ENCODE measurements around the gene IREB2. TPM values are rescaled to one million over a fixed set of nuclear protein-coding genes. Genes with fewer than 3 reads are reported as not detected.

Gene IREB2
- total RNA-seq, 1 donor from 2014 or later, result 69.2 TPM

GRCh38 chr15:78550194-78550593, 112.2 kb downstream of the IREB2 start:
- DNase-seq (ENCODE audit: low read depth) (no peak), FAIRE-seq (no peak)
- H3K9me3 Mint-ChIP-seq (ENCODE audit: unreplicated experiment), result no peaks in the 10 kb centered on the region
- no peaks in the 10 kb centered on the region for H3K4me1 Mint-ChIP-seq (ENCODE audit: low read depth, unreplicated experiment)
- Histone ChIP-seq H3K36me3 (ENCODE audit: insufficient read depth, low read length) (peaks cover 49% of the 10 kb centered on the region), H3K9ac (ENCODE audit: low read length) (no peak overlapping the region), H3K27ac (ENCODE audit: low read depth, low read length) (no peak overlapping the region), H3K4me3 (ENCODE audit: insufficient read depth, low read depth, low read length) (no peak overlapping the region), H2AFZ (ENCODE audit: low read depth, low read length) (no peak overlapping the region), H3K27me3 (ENCODE audit: insufficient read depth, low read length) (no peaks in the 10 kb centered on the region), H3K9me3 (ENCODE audit: insufficient read depth, low read depth, low read length) (no peaks in the 10 kb centered on the region), H3K4me1 (ENCODE audit: insufficient read depth, low read length) (no peaks in the 10 kb centered on the region), H3K79me2 (ENCODE audit: insufficient read depth, low read length) (no peaks in the 10 kb centered on the region), H4K20me1 (ENCODE audit: insufficient read depth, low read length) (peaks cover 15% of the 10 kb centered on the region), H3K4me2 (ENCODE audit: low read length) (no peak overlapping the region)
- no peak overlapping the region for H3K4me3 Mint-ChIP-seq (ENCODE audit: unreplicated experiment)
- H3K27ac Mint-ChIP-seq (ENCODE audit: unreplicated experiment), result no peak overlapping the region
- H3K36me3 Mint-ChIP-seq (ENCODE audit: low read depth, unreplicated experiment), result peaks cover 16% of the 10 kb centered on the region
- H3K27me3 Mint-ChIP-seq (ENCODE audit: low read depth, unreplicated experiment), result no peaks in the 10 kb centered on the region
- TF ChIP-seq EZH2 (IDR thresholded peaks at IDR 0.05; ENCODE audit: insufficient read depth, low read length), result no peak
- no peak for TF ChIP-seq CTCF (IDR thresholded peaks at IDR 0.05; ENCODE audit: insufficient read depth, low read depth, low read length)

- H3K27me3 Mint-ChIP-seq (ENCODE audit: low read depth, unreplicated experiment), result no peaks in the 10 kb centered on the region
Measured at GRCh38 chr15:78550815-78551214, 112.8 kb downstream of the IREB2 start.

More at GRCh38 chr15:78550815-78551214, 112.8 kb downstream of the IREB2 start:
- TF ChIP-seq CTCF (IDR thresholded peaks at IDR 0.05; ENCODE audit: insufficient read depth, low read depth, low read length), result no peak
- H3K36me3 ChIP-seq (ENCODE audit: insufficient read depth, low read length), result peaks cover 43% of the 10 kb centered on the region
- DNase-seq (ENCODE audit: low read depth), result no peak
- no peak overlapping the region for H3K27ac ChIP-seq (ENCODE audit: low read depth, low read length)
- no peak overlapping the region for H3K4me3 ChIP-seq (ENCODE audit: insufficient read depth, low read depth, low read length)
- Mint-ChIP-seq H3K9me3 (ENCODE audit: unreplicated experiment) (no peaks in the 10 kb centered on the region), H3K4me3 (ENCODE audit: unreplicated experiment) (no peak overlapping the region), H3K27ac (ENCODE audit: unreplicated experiment) (no peak overlapping the region), H3K4me1 (ENCODE audit: low read depth, unreplicated experiment) (no peaks in the 10 kb centered on the region), H3K36me3 (ENCODE audit: low read depth, unreplicated experiment) (peaks cover 11% of the 10 kb centered on the region)
- H4K20me1 ChIP-seq (ENCODE audit: insufficient read depth, low read length), result peaks cover 13% of the 10 kb centered on the region
- H3K79me2 ChIP-seq (ENCODE audit: insufficient read depth, low read length), result no peaks in the 10 kb centered on the region
- no peak overlapping the region for H2AFZ ChIP-seq (ENCODE audit: low read depth, low read length)
- no peak overlapping the region for H3K4me2 ChIP-seq (ENCODE audit: low read length)
- no peaks in the 10 kb centered on the region for H3K9me3 ChIP-seq (ENCODE audit: insufficient read depth, low read depth, low read length)
- H3K27me3 ChIP-seq (ENCODE audit: insufficient read depth, low read length), result no peaks in the 10 kb centered on the region
- no peaks in the 10 kb centered on the region for H3K4me1 ChIP-seq (ENCODE audit: insufficient read depth, low read length)
- FAIRE-seq, result no peak
- H3K9ac ChIP-seq (ENCODE audit: low read length), result no peak overlapping the region

Other genes starting within 250 kb of the IREB2 start
- not detected in 2 replicates for gene ACSBG1, start 203.7 kb upstream of the IREB2 start, total RNA-seq
- 0.14 TPM in 1 of 2 replicates, not detected in the other for gene DNAJA4, start 173.7 kb upstream of the IREB2 start, total RNA-seq
- 43.6 and 46.3 TPM in 2 replicates for gene SKIC8, start 138.6 kb upstream of the IREB2 start, total RNA-seq
- gene CRABP1, start 97.9 kb upstream of the IREB2 start, total RNA-seq, result 0.30 TPM in 1 of 2 replicates, not detected in the other
- 1.3 and 1.4 TPM in 2 replicates for gene HYKK, start 69.4 kb downstream of the IREB2 start, total RNA-seq
- gene PSMA4, start 102.2 kb downstream of the IREB2 start, total RNA-seq, result 204 and 205 TPM in 2 replicates
- 1.5 and 2.5 TPM in 2 replicates for gene CHRNA5, start 127.3 kb downstream of the IREB2 start, total RNA-seq
- not detected in 2 replicates for gene CHRNA3, start 182.8 kb downstream of the IREB2 start, total RNA-seq
- not detected in 2 replicates for gene CHRNB4, start 203.0 kb downstream of the IREB2 start, total RNA-seq

All from astrocyte (in vitro differentiated cells and primary cell).